Endothelial cell of umbilical vein (primary cell): Measurements from ENCODE around the gene SPTBN5. TPM values are rescaled to one million over a fixed set of nuclear protein-coding genes. Genes with fewer than 3 reads are reported as not detected.

Source experiments
- BruUV-seq: library from RNA; stranded (reverse); fragments of 400-500 nt; replicated peaks from 2 replicates; lab custom pipeline; 2021; lab: Mats Ljungman, UMichigan
- CTCF ChIA-PET: fragments of 300-600, 350-600 bp; sonication (Branson Sonifier 250); formaldehyde crosslinking; loops from one replicate; lab custom pipeline; 2021; ENCODE audit warnings: antibody characterized with exemption, inconsistent platforms; lab: Charles Lee
- POLR2A ChIA-PET: fragments of 300-600, 350-600 bp; sonication (Branson Sonifier 250); formaldehyde crosslinking; loops from one replicate; lab custom pipeline; 2021; ENCODE audit warnings: antibody characterized with exemption, inconsistent platforms; lab: Charles Lee
- DNase-seq: peaks from one replicate; pipeline ENCODE4 v3.0.0-alpha.2; 2011; ENCODE audit warnings: low read depth, low spot score
- FAIRE-seq: peaks from 2 replicates; lab custom pipeline; 2011; peaks lifted over from hg19 to GRCh38; lab: Jason Lieb, UNC
- H2AFZ ChIP-seq: 2 replicates; pipeline ENCODE4 v1.6.0; 2012; ENCODE audit warnings: low read depth, low read length, control low read depth, inconsistent platforms
- H3K27ac ChIP-seq: 2 replicates; pipeline ENCODE4 v1.5.1; 2011; ENCODE audit warnings: low read depth, mild to moderate bottlenecking, control low read depth, low read length, moderate library complexity; ENCODE audit not compliant: insufficient read depth
- H3K27me3 ChIP-seq, 2 experiments: 2 replicates each; pipeline versions ENCODE4 v1.6.0 to v1.6.1; 2011; ENCODE audit warnings: low read length in 2 of 2, mixed read lengths in 1 of 2; ENCODE audit not compliant: control insufficient read depth in 2 of 2, insufficient read depth in 2 of 2
- H3K36me3 ChIP-seq, 2 experiments: 2 replicates in 1 of 2; 3 replicates in 1 of 2; pipeline ENCODE4 v1.5.1; 2011; ENCODE audit warnings: low read length in 2 of 2, mild to moderate bottlenecking in 1 of 2, moderate library complexity in 1 of 2; ENCODE audit not compliant: control insufficient read depth in 2 of 2, insufficient read depth in 2 of 2; ENCODE audit errors: extremely low read depth in 1 of 2
- H3K4me1 ChIP-seq: 3 replicates; pipeline ENCODE4 v1.5.1; 2011; ENCODE audit warnings: mild to moderate bottlenecking, low read length; ENCODE audit not compliant: control insufficient read depth, insufficient read depth; ENCODE audit errors: extremely low read depth
- H3K4me2 ChIP-seq: 2 replicates; pipeline ENCODE4 v1.6.1; 2011; ENCODE audit warnings: low read length, control low read depth, mixed read lengths; ENCODE audit not compliant: insufficient read depth
- H3K4me3 ChIP-seq, 3 experiments: fragments of 200-600 bp in 1 of 3; sonication (generic), shearing (Covaris generic) in 1 of 3; replicated peaks in 1 of 3; 2 replicates each; pipeline ENCODE4 v1.5.1; 2011 to 2016; ENCODE audit warnings: control low read depth in 3 of 3, low read length in 3 of 3, mild to moderate bottlenecking in 2 of 3, inconsistent platforms in 1 of 3, low read depth in 1 of 3, moderate library complexity in 1 of 3; ENCODE audit not compliant: insufficient read depth in 1 of 3
- H3K79me2 ChIP-seq: 2 replicates; pipeline ENCODE4 v1.6.0; 2012; ENCODE audit warnings: low read length, inconsistent platforms; ENCODE audit not compliant: control insufficient read depth, insufficient read depth
- H3K9ac ChIP-seq: replicated peaks from 2 replicates; pipeline ENCODE3; 2011; ENCODE audit warnings: low read length, control low read depth; ENCODE audit not compliant: insufficient read depth; ENCODE audit errors: extremely low read depth
- H3K9me1 ChIP-seq: replicated peaks from 3 replicates; pipeline ENCODE4 v1.6.0; 2011; ENCODE audit warnings: mild to moderate bottlenecking, low read length; ENCODE audit not compliant: control insufficient read depth, insufficient read depth; ENCODE audit errors: extremely low read depth
- H3K9me3 ChIP-seq: replicated peaks from 2 replicates; pipeline ENCODE4 v1.5.1; 2012; ENCODE audit warnings: low read length, inconsistent platforms; ENCODE audit not compliant: control insufficient read depth, insufficient read depth
- H4K20me1 ChIP-seq: replicated peaks from 2 replicates; pipeline ENCODE3; 2011; ENCODE audit warnings: mild to moderate bottlenecking, low read length; ENCODE audit not compliant: control insufficient read depth, insufficient read depth; ENCODE audit errors: extremely low read depth
- CTCF ChIP-seq, 2 donors: IDR thresholded peaks; 1 replicate in 1 of 2; 2 replicates in 1 of 2; pipeline ENCODE4 v1.5.1; 2011; ENCODE audit warnings: low read length in 2 of 2, mild to moderate bottlenecking in 2 of 2, moderate library complexity in 2 of 2, control low read depth in 1 of 2, inconsistent platforms in 1 of 2, low read depth in 1 of 2; ENCODE audit not compliant: insufficient read depth in 1 of 2; ENCODE audit errors: extremely low read depth in 1 of 2
- EZH2 ChIP-seq: IDR thresholded peaks from 2 replicates; pipeline ENCODE4 v1.6.1; 2012; ENCODE audit warnings: borderline replicate concordance, low read depth, mild to moderate bottlenecking, moderate library complexity, low read length, inconsistent platforms; ENCODE audit not compliant: severe bottlenecking
- FOS ChIP-seq: IDR thresholded peaks from 2 replicates; pipeline ENCODE4 v1.6.1; 2011; ENCODE audit warnings: mild to moderate bottlenecking, low read length, moderate library complexity, borderline replicate concordance; ENCODE audit not compliant: insufficient read depth
- GATA2 ChIP-seq: IDR thresholded peaks from 2 replicates; pipeline ENCODE4 v1.7.0; 2011; ENCODE audit warnings: low read depth, mild to moderate bottlenecking, moderate library complexity, mixed read lengths, low read length; ENCODE audit not compliant: insufficient read length, insufficient read depth
- JUN ChIP-seq: IDR thresholded peaks from 2 replicates; pipeline ENCODE4 v1.6.1; 2011; ENCODE audit warnings: borderline replicate concordance, low read depth; ENCODE audit not compliant: insufficient read length, insufficient read depth
- MAX ChIP-seq: IDR thresholded peaks from 2 replicates; pipeline ENCODE4 v1.6.1; 2011; ENCODE audit not compliant: insufficient read depth, insufficient read length
- MYC ChIP-seq: IDR thresholded peaks from one replicate; pipeline ENCODE4 v1.6.1; 2011; ENCODE audit warnings: mild to moderate bottlenecking, low read depth, low read length
- POLR2AphosphoS5 ChIP-seq: IDR thresholded peaks from 2 replicates; pipeline ENCODE4 v1.6.1; 2012; ENCODE audit warnings: low read depth, mild to moderate bottlenecking, control low read depth, low read length, moderate library complexity; ENCODE audit not compliant: insufficient read depth
- dilution Hi-C: fragments of 300-500 bp; cut with MboI; formaldehyde crosslinking; loops from one replicate; pipeline ENCODE4 v1.15.0; 2019; ENCODE audit warnings: low sequenced_read_pairs; ENCODE audit not compliant: extremely low pct_ligation_motif_present
- intact Hi-C: fragments of 100-400 bp; cut with micrococcal nuclease; formaldehyde crosslinking; loops from one replicate; pipeline ENCODE4 v1.10.0; 2022
- polyA plus RNA-seq, 4 experiments: library from polyadenylated mRNA; depleted of rRNA in 3 of 4; stranded (reverse) in 3 of 4; unstranded in 1 of 4; fragments of >200 nt; gene quantifications; 2 replicates each; pipeline versions ENCODE4 v1.2.1 to v1.2.3, GENCODE V29; 2011 to 2012; ENCODE audit warnings: missing spikeins in 1 of 4
- total RNA-seq: library from RNA; stranded (reverse); gene quantifications from 2 replicates; pipeline ENCODE4 v1.2.3, GENCODE V29; 2021

Gene SPTBN5
- total and polyA plus RNA-seq, 2 donors (not counting 3 experiments of a cell fraction or from before 2014, with no cell fraction given), result 12.0 to 19.0 TPM

GRCh38 chr15:41930221-41930866 lies 36.5 kb upstream of the SPTBN5 start:
- Histone ChIP-seq H2AFZ (no peak overlapping the region), H3K9me3 (no peaks in the 10 kb centered on the region), H3K27me3 (no peaks in the 10 kb centered on the region), H3K9me1 (no peaks in the 10 kb centered on the region), H3K27ac (peak overlapping the region; percentile 82), H3K4me2 (peak overlapping the region; percentile 39), H3K9ac (peak overlapping the region; percentile 46), H3K36me3 (peaks cover 5 to 9% of the 10 kb centered on the region in 2 experiments), H3K4me3 (no peak overlapping the region), H4K20me1 (no peaks in the 10 kb centered on the region), H3K4me1 (peaks cover 93% of the 10 kb centered on the region), H3K79me2 (peaks cover 90% of the 10 kb centered on the region)
- DNase-seq (peak; percentile 80), FAIRE-seq (peak; percentile 55)
- CTCF ChIA-PET, result interaction anchor here (0.6 to 3.3 kb wide), 16 partner anchors 8 to 127 kb away, joined by 3 to 21 read pairs (median 4); partner anchors contain the start of gene EHD4
- dilution Hi-C loops, result no loop called here
- intact Hi-C loops, result loop anchor here (1.0 kb wide), 1 partner anchor 42 kb away; the partner anchor contains the start of gene EHD4
- TF ChIP-seq EZH2 (no peak), GATA2 (peak; percentile 47), JUN (peak; percentile 61), FOS (peak; percentile 44), MAX (no peak), POLR2AphosphoS5 (peak; percentile 38), MYC (no peak), CTCF (IDR thresholded peaks at IDR 0.05; ENCODE audit: extremely low read depth in 1 of 2, insufficient read depth in 1 of 2, low read depth in 1 of 2, low read length in 2 of 2) (peak; percentile 20 to 44)
- BruUV-seq, result no TSS peak
- POLR2A ChIA-PET, result interaction anchor here (1.0 kb wide), 1 partner anchor 27 kb away, joined by 3 read pairs; no protein-coding TSS in a partner anchor
